ENCODE measurements around the gene TMEM184A. TPM values are rescaled to one million over a fixed set of nuclear protein-coding genes. Genes with fewer than 3 reads are reported as not detected.

TMEM184A gene
- total RNA-seq, 1 donor from 2014 or later: 6.6 TPM

DNA sequence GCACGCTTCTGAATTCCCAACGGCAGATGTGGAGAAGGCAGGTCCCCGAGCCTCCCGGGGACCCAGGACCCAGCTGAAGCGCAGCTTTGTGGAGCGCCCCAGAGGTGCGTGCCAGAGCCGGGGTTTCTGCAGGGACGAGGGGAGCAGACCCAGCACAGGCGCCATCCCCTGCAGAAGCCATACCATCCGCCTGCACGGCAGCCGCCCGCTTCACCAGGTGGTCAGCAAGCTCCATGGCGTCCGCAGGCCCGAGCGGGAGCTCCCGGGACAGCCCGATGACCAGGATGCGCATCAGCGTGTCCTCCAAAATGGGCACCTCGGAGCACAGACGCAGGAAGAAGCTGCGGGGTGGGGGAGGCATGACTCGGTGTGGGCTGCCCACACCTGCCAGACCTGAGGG lies 62.4 kb downstream of the TMEM184A start:
- H3K9me3 Mint-ChIP-seq: no peaks in the 10 kb centered on the region
- H3K4me1 Mint-ChIP-seq (ENCODE audit: unreplicated experiment): no peaks in the 10 kb centered on the region
- peaks cover 6% of the 10 kb centered on the region for H3K36me3 Mint-ChIP-seq
- DNase-seq (ENCODE audit: extremely low spot score, unreplicated experiment): no peak
- TF ChIP-seq, protein P1, sequence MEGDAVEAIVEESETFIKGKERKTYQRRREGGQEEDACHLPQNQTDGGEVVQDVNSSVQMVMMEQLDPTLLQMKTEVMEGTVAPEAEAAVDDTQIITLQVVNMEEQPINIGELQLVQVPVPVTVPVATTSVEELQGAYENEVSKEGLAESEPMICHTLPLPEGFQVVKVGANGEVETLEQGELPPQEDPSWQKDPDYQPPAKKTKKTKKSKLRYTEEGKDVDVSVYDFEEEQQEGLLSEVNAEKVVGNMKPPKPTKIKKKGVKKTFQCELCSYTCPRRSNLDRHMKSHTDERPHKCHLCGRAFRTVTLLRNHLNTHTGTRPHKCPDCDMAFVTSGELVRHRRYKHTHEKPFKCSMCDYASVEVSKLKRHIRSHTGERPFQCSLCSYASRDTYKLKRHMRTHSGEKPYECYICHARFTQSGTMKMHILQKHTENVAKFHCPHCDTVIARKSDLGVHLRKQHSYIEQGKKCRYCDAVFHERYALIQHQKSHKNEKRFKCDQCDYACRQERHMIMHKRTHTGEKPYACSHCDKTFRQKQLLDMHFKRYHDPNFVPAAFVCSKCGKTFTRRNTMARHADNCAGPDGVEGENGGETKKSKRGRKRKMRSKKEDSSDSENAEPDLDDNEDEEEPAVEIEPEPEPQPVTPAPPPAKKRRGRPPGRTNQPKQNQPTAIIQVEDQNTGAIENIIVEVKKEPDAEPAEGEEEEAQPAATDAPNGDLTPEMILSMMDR (conservative IDR thresholded peaks at IDR 0.05): no peak
- no peak overlapping the region for H3K4me3 Mint-ChIP-seq
- no peak overlapping the region for H3K27ac Mint-ChIP-seq
- H3K27me3 Mint-ChIP-seq: no peaks in the 10 kb centered on the region

DNA sequence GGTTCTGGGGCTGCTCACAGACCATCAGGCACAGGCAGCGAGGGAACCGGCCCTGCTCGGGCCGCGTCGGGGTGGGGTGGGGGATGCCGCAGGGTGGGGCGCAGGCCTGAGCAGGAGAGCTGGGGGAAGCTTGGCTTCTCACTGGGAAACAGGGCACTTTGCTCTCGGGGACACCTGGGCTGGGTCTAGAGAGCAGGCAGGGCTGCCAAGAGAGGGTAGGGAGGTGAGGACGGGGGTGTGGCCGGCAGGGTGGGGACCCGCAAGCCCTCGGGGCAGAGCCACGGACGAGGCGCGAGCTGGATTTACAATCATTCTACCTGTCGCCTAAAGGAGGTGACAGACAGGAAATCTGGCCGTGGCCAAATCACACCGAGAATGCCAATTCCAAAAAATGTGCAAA lies 62.9 kb downstream of the TMEM184A start:
- Mint-ChIP-seq H3K27ac (no peak overlapping the region), H3K4me3 (no peak overlapping the region), H3K27me3 (no peaks in the 10 kb centered on the region), H3K36me3 (peaks cover 6% of the 10 kb centered on the region), H3K4me1 (ENCODE audit: unreplicated experiment) (no peaks in the 10 kb centered on the region), H3K9me3 (no peaks in the 10 kb centered on the region)
- no peak for DNase-seq (ENCODE audit: extremely low spot score, unreplicated experiment)
- TF ChIP-seq, protein P1 (conservative IDR thresholded peaks at IDR 0.05): no peak

DNA sequence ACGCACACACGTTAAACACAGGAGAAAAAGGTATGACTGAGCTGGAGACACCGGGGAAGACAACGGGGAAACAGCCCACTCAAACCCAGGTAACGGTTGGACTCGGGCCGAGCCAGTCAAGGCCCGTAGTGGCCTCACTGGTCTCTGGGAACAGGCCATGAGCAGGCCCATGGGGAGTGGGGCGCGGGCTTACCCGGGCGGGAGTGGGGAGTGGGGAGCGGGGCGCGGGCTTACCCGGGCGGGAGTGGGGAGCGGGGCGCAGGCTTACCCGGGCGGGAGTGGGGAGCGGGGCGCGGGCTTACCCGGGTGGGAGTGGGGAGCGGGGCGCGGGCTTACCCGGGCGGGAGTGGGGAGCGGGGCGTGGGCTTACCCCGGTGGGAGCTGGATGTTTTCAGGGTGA lies 63.4 kb downstream of the TMEM184A start:
- Mint-ChIP-seq H3K9me3 (no peaks in the 10 kb centered on the region), H3K36me3 (peaks cover 6% of the 10 kb centered on the region), H3K4me3 (no peak overlapping the region), H3K4me1 (ENCODE audit: unreplicated experiment) (no peaks in the 10 kb centered on the region), H3K27ac (no peak overlapping the region), H3K27me3 (no peaks in the 10 kb centered on the region)
- no peak for DNase-seq (ENCODE audit: extremely low spot score, unreplicated experiment)
- TF ChIP-seq, protein P1 (conservative IDR thresholded peaks at IDR 0.05): no peak

Other genes with a start within 250 kb of the TMEM184A start
- 5.6 and 12.3 TPM in 2 replicates for gene MICALL2, start 96.7 kb downstream of the TMEM184A start, total RNA-seq (ENCODE audit: low replicate concordance)
- gene INTS1, start 51.8 kb downstream of the TMEM184A start, total RNA-seq (ENCODE audit: low replicate concordance): 112 and 134 TPM in 2 replicates
- gene MAFK, start 25.5 kb downstream of the TMEM184A start, total RNA-seq (ENCODE audit: low replicate concordance): 8.2 and 19.9 TPM in 2 replicates
- 27.0 and 35.2 TPM in 2 replicates for gene PSMG3, start 13.8 kb upstream of the TMEM184A start, total RNA-seq (ENCODE audit: low replicate concordance)
- 5.7 and 5.8 TPM in 2 replicates for gene ELFN1, start 114.1 kb upstream of the TMEM184A start, total RNA-seq (ENCODE audit: low replicate concordance)

Measured in type B pancreatic cell (in vitro differentiated cells).